NT2/D1 (cell line): ENCODE results near the gene DPP6.
"Not testable (repeated sequence)": the region's sequence is repeated elsewhere in the genome, so short reads cannot be mapped to it uniquely, and the experiment has no call there.

Experiments used
- SUZ12 ChIP-seq: IDR thresholded peaks from 2 replicates; pipeline ENCODE4 v1.6.1; 2011; ENCODE audit not compliant: insufficient read length, insufficient read depth; ENCODE audit errors: extremely low read depth
- YY1 ChIP-seq: IDR thresholded peaks from 2 replicates; pipeline ENCODE4 v1.6.1; 2011; ENCODE audit not compliant: insufficient read length, insufficient read depth

GRCh38 chr7:154109615-154110014, 57.4 kb downstream of the DPP6 start:
- not testable (repeated sequence) for TF ChIP-seq SUZ12, YY1
